Keratinocyte (primary cell): ENCODE results near the gene TOPAZ1. TPM values are rescaled to one million over a fixed set of nuclear protein-coding genes. Genes with fewer than 3 reads are reported as not detected.

Experiments used
- DNase-seq: peaks from one replicate; pipeline ENCODE4 v3.0.0-alpha.2; 2011; ENCODE audit warnings: low read depth, missing footprints, low spot score
- FAIRE-seq: peaks from 2 replicates; lab custom pipeline; 2011; peaks lifted over from hg19 to GRCh38; lab: Jason Lieb, UNC
- H2AFZ ChIP-seq: 2 replicates; pipeline ENCODE4 v1.6.0; 2012; ENCODE audit warnings: low read length, control low read depth, inconsistent platforms; ENCODE audit not compliant: control insufficient read depth
- H3K27ac ChIP-seq: 2 replicates; pipeline ENCODE4 v1.5.1; 2011; ENCODE audit warnings: low read length; ENCODE audit not compliant: control insufficient read depth, insufficient read depth
- H3K27me3 ChIP-seq: 3 replicates; pipeline ENCODE4 v1.6.0; 2011; ENCODE audit warnings: low read length; ENCODE audit not compliant: control insufficient read depth, insufficient read depth; ENCODE audit errors: extremely low read depth
- H3K36me3 ChIP-seq, 2 experiments: 2 replicates in 1 of 2; 3 replicates in 1 of 2; pipeline ENCODE4 v1.5.1; 2011; ENCODE audit warnings: low read length in 2 of 2, mild to moderate bottlenecking in 1 of 2; ENCODE audit not compliant: control insufficient read depth in 2 of 2, insufficient read depth in 2 of 2; ENCODE audit errors: extremely low read depth in 1 of 2
- H3K4me1 ChIP-seq: 3 replicates; pipeline ENCODE4 v1.5.1; 2011; ENCODE audit warnings: low read length; ENCODE audit not compliant: control insufficient read depth, insufficient read depth; ENCODE audit errors: extremely low read depth
- H3K4me2 ChIP-seq: 3 replicates; pipeline ENCODE4 v1.6.0; 2011; ENCODE audit warnings: low read depth, low read length; ENCODE audit not compliant: control insufficient read depth, insufficient read depth; ENCODE audit errors: extremely low read depth
- H3K4me3 ChIP-seq, 3 experiments: fragments of 200-600 bp in 1 of 3; sonication (generic) in 1 of 3; 2 replicates in 2 of 3; 3 replicates in 1 of 3; pipeline ENCODE4 v1.5.1; 2011 to 2016; ENCODE audit warnings: low read length in 3 of 3, mild to moderate bottlenecking in 3 of 3, control low read depth in 2 of 3, inconsistent platforms in 1 of 3, low read depth in 1 of 3, mixed read lengths in 1 of 3, mixed run types in 1 of 3, moderate library complexity in 1 of 3; ENCODE audit not compliant: control insufficient read depth in 2 of 3, insufficient read depth in 2 of 3; ENCODE audit errors: extremely low read depth in 1 of 3
- H3K79me2 ChIP-seq: 2 replicates; pipeline ENCODE4 v1.6.0; 2012; ENCODE audit warnings: low read length; ENCODE audit not compliant: control insufficient read depth, insufficient read depth
- H3K9ac ChIP-seq: 3 replicates; pipeline ENCODE4 v1.6.0; 2011; ENCODE audit warnings: low read length; ENCODE audit not compliant: control insufficient read depth, insufficient read depth; ENCODE audit errors: extremely low read depth
- H3K9me1 ChIP-seq: 3 replicates; pipeline ENCODE4 v1.6.0; 2011; ENCODE audit warnings: low read length; ENCODE audit not compliant: control insufficient read depth, insufficient read depth; ENCODE audit errors: extremely low read depth
- H3K9me3 ChIP-seq: 2 replicates; pipeline ENCODE4 v1.5.1; 2012; ENCODE audit warnings: low read depth, low read length; ENCODE audit not compliant: control insufficient read depth
- H4K20me1 ChIP-seq: 3 replicates; pipeline ENCODE4 v1.6.0; 2011; ENCODE audit warnings: low read length; ENCODE audit not compliant: control insufficient read depth, insufficient read depth; ENCODE audit errors: extremely low read depth
- EZH2 ChIP-seq: IDR thresholded peaks from one replicate; pipeline ENCODE4 v1.6.1; 2012; ENCODE audit warnings: inconsistent platforms, mild to moderate bottlenecking, low read length, moderate library complexity
- dilution Hi-C: fragments of 300-500 bp; cut with MboI; formaldehyde crosslinking; loops from one replicate; pipeline ENCODE4 v1.7.0; 2020; ENCODE audit warnings: low sequenced_read_pairs; ENCODE audit not compliant: extremely low pct_ligation_motif_present
- polyA plus RNA-seq, 5 experiments: library from polyadenylated mRNA; depleted of rRNA in 3 of 5; stranded (reverse) in 3 of 5; stranded (forward) in 1 of 5; unstranded in 1 of 5; fragments of >200 nt; gene quantifications; 1 replicate in 1 of 5; 2 replicates in 3 of 5; 3 replicates in 1 of 5; pipeline versions ENCODE4 v1.2.1 to v1.2.3, GENCODE V29; 2011 to 2012; ENCODE audit warnings: missing spikeins in 2 of 5, low read depth in 1 of 5, low replicate concordance in 1 of 5
- TF ChIP-seq, protein P1 (sequence below), 3 experiments: IDR thresholded peaks in 1 of 3; conservative IDR thresholded peaks in 1 of 3; optimal IDR thresholded peaks in 1 of 3; 2 replicates in 2 of 3; 3 replicates in 1 of 3; pipeline versions ENCODE3 to v1.5.1; 2011; ENCODE audit warnings: low read length in 3 of 3, mild to moderate bottlenecking in 3 of 3, moderate library complexity in 2 of 3, control low read depth in 1 of 3, inconsistent platforms in 1 of 3; ENCODE audit not compliant: insufficient read depth in 2 of 3; ENCODE audit errors: extremely low read depth in 1 of 3

TOPAZ1 gene
- polyA plus RNA-seq, 1 donor (not counting 4 experiments of a cell fraction or from before 2014, with no cell fraction given): not detected

DNA sequence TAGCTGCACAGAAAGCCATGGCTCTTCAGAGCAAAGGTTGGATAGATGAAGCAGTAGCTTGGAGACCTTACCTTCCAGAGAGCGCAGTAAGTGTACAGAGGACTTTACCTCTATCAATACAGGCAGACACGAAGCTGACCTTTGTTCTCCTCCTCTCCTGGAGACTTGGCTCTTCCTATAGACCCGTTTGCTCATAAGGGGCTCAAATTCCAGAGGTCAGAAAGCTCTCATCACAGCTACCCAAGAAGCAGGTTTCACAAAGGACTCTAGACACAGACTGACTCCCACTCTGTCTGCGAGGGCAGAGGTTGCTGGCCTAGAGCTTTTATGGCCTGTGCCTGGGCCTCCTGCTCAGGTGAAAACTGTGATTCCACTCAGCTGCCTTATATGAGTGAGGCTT lies 35.4 kb upstream of the TOPAZ1 start:
- H2AFZ ChIP-seq: no peak overlapping the region
- TF ChIP-seq EZH2: no peak
- TF ChIP-seq, protein P1, sequence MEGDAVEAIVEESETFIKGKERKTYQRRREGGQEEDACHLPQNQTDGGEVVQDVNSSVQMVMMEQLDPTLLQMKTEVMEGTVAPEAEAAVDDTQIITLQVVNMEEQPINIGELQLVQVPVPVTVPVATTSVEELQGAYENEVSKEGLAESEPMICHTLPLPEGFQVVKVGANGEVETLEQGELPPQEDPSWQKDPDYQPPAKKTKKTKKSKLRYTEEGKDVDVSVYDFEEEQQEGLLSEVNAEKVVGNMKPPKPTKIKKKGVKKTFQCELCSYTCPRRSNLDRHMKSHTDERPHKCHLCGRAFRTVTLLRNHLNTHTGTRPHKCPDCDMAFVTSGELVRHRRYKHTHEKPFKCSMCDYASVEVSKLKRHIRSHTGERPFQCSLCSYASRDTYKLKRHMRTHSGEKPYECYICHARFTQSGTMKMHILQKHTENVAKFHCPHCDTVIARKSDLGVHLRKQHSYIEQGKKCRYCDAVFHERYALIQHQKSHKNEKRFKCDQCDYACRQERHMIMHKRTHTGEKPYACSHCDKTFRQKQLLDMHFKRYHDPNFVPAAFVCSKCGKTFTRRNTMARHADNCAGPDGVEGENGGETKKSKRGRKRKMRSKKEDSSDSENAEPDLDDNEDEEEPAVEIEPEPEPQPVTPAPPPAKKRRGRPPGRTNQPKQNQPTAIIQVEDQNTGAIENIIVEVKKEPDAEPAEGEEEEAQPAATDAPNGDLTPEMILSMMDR (optimal IDR thresholded peaks at IDR 0.05 in 1 of 3, IDR thresholded peaks at IDR 0.05 in 1 of 3, conservative IDR thresholded peaks at IDR 0.05 in 1 of 3; ENCODE audit: extremely low read depth in 1 of 3, insufficient read depth in 2 of 3, low read length in 3 of 3): no peak
- DNase-seq: no peak
- H3K4me3 ChIP-seq: no peak overlapping the region
- peaks cover 17% of the 10 kb centered on the region for H3K4me1 ChIP-seq
- H3K9me1 ChIP-seq: no peaks in the 10 kb centered on the region
- H4K20me1 ChIP-seq: no peaks in the 10 kb centered on the region
- no peak for FAIRE-seq
- no peaks in the 10 kb centered on the region for H3K27me3 ChIP-seq
- no peak overlapping the region for H3K9ac ChIP-seq
- H3K36me3 ChIP-seq: no peaks in the 10 kb centered on the region
- H3K27ac ChIP-seq: no peak overlapping the region
- no peaks in the 10 kb centered on the region for H3K79me2 ChIP-seq
- no peak overlapping the region for H3K4me2 ChIP-seq
- dilution Hi-C loops: no loop called here
- H3K9me3 ChIP-seq: no peaks in the 10 kb centered on the region

DNA sequence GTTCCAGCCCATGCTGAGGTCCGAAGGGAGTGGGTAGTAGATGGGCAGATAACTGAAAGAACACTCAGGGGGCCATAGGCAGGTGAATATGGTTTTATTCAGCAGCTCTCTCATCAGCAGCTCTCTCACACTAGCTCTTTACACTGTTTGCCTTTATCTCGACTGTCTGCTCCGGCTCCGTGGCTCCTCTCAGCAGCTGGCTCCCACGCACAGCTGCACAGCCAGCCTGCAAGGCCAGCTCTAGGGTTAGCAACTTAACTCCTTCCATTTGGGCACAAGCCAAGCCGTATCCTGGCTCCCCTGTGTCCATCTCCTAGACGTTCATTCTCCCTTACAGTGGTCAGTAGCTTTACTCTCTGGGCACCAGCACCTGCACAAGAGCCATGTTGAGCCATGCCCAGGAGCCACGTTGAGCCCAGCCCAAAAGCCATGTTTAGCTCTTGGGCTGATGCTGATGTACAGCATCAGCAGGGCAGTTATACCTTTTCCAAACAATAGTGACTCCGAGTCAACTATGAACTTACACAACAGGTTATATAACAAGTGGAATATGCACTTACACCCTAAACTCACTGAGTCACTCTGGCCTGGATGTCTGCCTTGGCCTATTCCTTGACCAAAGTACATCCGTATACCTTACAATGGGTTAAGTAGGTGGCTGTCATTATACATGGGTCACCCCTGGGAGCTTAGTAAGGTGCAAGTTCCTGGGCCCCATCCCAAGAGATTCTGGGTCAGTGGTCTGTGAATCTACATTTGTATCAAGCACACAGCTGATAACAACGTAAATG lies 34.6 kb upstream of the TOPAZ1 start:
- H3K9ac ChIP-seq: no peak overlapping the region

More for the DNA sequence above, 34.6 kb upstream of the TOPAZ1 start:
- TF ChIP-seq EZH2: no peak
- TF ChIP-seq, protein P1 (optimal IDR thresholded peaks at IDR 0.05 in 1 of 3, IDR thresholded peaks at IDR 0.05 in 1 of 3, conservative IDR thresholded peaks at IDR 0.05 in 1 of 3; ENCODE audit: extremely low read depth in 1 of 3, insufficient read depth in 2 of 3, low read length in 3 of 3): no peak
- no peaks in the 10 kb centered on the region for H3K79me2 ChIP-seq
- H3K9me1 ChIP-seq: no peaks in the 10 kb centered on the region
- H3K27ac ChIP-seq: no peak overlapping the region
- no peaks in the 10 kb centered on the region for H3K9me3 ChIP-seq
- H3K4me2 ChIP-seq: no peak overlapping the region
- H2AFZ ChIP-seq: no peak overlapping the region
- H4K20me1 ChIP-seq: no peaks in the 10 kb centered on the region
- FAIRE-seq (no peak), DNase-seq (no peak)
- H3K4me1 ChIP-seq: peaks cover 20% of the 10 kb centered on the region
- H3K27me3 ChIP-seq: no peaks in the 10 kb centered on the region
- dilution Hi-C loops: no loop called here
- no peak overlapping the region for H3K4me3 ChIP-seq
- no peaks in the 10 kb centered on the region for H3K36me3 ChIP-seq
